Esophagus squamous epithelium (tissue), 5 donors: ENCODE data around the gene FAM131C. TPM values are rescaled to one million over a fixed set of nuclear protein-coding genes. Genes with fewer than 3 reads are reported as not detected.

Experiments used
- DNase-seq: peaks from one replicate; lab custom pipeline; 2025; lab: John Stamatoyannopoulos, UW
- H3K27ac ChIP-seq, 4 donors: fragments of 200-600 bp; sonication (generic); one replicate each; pipeline ENCODE4 v1.5.1; 2016 to 2019; ENCODE audit warnings: mild to moderate bottlenecking in 1 of 4
- H3K27me3 ChIP-seq, 4 donors: fragments of 200-600 bp; sonication (generic); 1 replicate in 3 of 4; 2 replicates in 1 of 4; pipeline versions ENCODE4 v1.5.1 to v1.6.0; 2017 to 2021; ENCODE audit warnings: antibody characterized with exemption in 1 of 4
- H3K36me3 ChIP-seq, 3 donors: fragments of 200-600 bp; sonication (generic); one replicate each; pipeline ENCODE4 v1.5.1; 2016 to 2019
- H3K4me1 ChIP-seq, 3 donors: fragments of 200-600 bp; sonication (generic); one replicate each; pipeline ENCODE4 v1.5.1; 2017 to 2019
- H3K4me3 ChIP-seq, 4 donors: fragments of 200-600 bp; sonication (generic); 1 replicate in 3 of 4; 2 replicates in 1 of 4; pipeline ENCODE4 v1.5.1; 2016 to 2019; ENCODE audit warnings: mild to moderate bottlenecking in 2 of 4, moderate library complexity in 1 of 4
- H3K9me3 ChIP-seq, 3 donors: fragments of 200-600 bp; sonication (generic); one replicate each; pipeline ENCODE4 v1.5.1; 2016 to 2019
- POLR2A ChIP-seq, 4 donors: fragments of 450-650 bp; IDR thresholded peaks; one replicate each; pipeline ENCODE4 v1.6.1; 2017; ENCODE audit warnings: antibody characterized with exemption in 4 of 4, mild to moderate bottlenecking in 4 of 4, moderate library complexity in 3 of 4
- WGBS, 2 donors: methylation state at CpG; one replicate each; pipeline ENCODE4 v1.1.5; 2018; 5-methylcytosine and 5-hydroxymethylcytosine counted together
- intact Hi-C: fragments of 100-400 bp; cut with DNase I; formaldehyde crosslinking; loops from one replicate; pipeline ENCODE4 v1.15.0; 2022
- total RNA-seq, 4 donors: library from RNA; depleted of rRNA; stranded (reverse); fragments of >200 nt; gene quantifications; one replicate each; pipeline ENCODE4 v1.1.0, GENCODE V29; 2016
- TF ChIP-seq, protein P1 (sequence below), 6 experiments: fragments of 450-650 bp in 4 of 6; fragments of 200-600 bp in 2 of 6; sonication (generic) in 2 of 6; IDR thresholded peaks; one replicate each; pipeline ENCODE4 v1.5.1; 2016 to 2019; ENCODE audit warnings: antibody characterized with exemption in 6 of 6, mild to moderate bottlenecking in 4 of 6, moderate library complexity in 4 of 6
- donor health status: DM: yes; HTN: yes; CAD: no.

Gene FAM131C
- total RNA-seq, 4 donors from 2014 or later = 1.6 to 4.5 TPM; not detected in 2

DNA sequence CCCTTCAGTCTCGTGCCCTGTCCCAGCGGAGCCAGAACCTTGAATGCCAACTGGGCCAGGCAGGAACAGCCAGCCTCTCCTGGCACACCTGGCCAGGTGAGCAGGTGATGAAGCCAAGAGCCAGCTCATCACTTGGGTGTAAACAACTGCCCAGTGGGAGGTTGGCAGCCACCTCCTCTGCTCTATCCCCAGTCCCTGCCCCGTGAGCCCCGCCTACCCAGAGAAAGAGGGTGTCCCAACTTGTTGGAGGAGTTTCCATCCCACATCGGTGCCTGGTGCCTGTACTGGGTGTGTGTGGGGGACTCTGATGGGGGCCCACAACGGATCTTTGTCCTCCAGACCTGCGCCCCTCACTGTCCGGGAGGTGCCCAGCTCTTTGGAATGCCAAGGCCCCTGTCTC lies 17.8 kb upstream of the FAM131C start:
- Histone ChIP-seq H3K36me3 (no peaks in the 10 kb centered on the region), H3K4me3 (no peak overlapping the region), H3K27ac (peak overlapping the region; percentile 22 to 76 (median 50)), H3K4me1 (peaks cover 33 to 58% (median 36%) of the 10 kb centered on the region in 3 donors), H3K27me3 (peaks cover 0 to 8% (median 0%) of the 10 kb centered on the region in 4 donors), H3K9me3 (no peaks in the 10 kb centered on the region)
- DNase-seq = no peak
- TF ChIP-seq, protein P1, sequence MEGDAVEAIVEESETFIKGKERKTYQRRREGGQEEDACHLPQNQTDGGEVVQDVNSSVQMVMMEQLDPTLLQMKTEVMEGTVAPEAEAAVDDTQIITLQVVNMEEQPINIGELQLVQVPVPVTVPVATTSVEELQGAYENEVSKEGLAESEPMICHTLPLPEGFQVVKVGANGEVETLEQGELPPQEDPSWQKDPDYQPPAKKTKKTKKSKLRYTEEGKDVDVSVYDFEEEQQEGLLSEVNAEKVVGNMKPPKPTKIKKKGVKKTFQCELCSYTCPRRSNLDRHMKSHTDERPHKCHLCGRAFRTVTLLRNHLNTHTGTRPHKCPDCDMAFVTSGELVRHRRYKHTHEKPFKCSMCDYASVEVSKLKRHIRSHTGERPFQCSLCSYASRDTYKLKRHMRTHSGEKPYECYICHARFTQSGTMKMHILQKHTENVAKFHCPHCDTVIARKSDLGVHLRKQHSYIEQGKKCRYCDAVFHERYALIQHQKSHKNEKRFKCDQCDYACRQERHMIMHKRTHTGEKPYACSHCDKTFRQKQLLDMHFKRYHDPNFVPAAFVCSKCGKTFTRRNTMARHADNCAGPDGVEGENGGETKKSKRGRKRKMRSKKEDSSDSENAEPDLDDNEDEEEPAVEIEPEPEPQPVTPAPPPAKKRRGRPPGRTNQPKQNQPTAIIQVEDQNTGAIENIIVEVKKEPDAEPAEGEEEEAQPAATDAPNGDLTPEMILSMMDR (IDR thresholded peaks at IDR 0.05) = no peak
- peak in 1 of 4 donors; percentile 33 for TF ChIP-seq POLR2A (IDR thresholded peaks at IDR 0.05)
- intact Hi-C loops = no loop called here
- 30% methylated on average over 2 of the region's 8 CpGs; no CpG with 5 or more reads in 1 of the 2 donors for WGBS, 2 donors

DNA sequence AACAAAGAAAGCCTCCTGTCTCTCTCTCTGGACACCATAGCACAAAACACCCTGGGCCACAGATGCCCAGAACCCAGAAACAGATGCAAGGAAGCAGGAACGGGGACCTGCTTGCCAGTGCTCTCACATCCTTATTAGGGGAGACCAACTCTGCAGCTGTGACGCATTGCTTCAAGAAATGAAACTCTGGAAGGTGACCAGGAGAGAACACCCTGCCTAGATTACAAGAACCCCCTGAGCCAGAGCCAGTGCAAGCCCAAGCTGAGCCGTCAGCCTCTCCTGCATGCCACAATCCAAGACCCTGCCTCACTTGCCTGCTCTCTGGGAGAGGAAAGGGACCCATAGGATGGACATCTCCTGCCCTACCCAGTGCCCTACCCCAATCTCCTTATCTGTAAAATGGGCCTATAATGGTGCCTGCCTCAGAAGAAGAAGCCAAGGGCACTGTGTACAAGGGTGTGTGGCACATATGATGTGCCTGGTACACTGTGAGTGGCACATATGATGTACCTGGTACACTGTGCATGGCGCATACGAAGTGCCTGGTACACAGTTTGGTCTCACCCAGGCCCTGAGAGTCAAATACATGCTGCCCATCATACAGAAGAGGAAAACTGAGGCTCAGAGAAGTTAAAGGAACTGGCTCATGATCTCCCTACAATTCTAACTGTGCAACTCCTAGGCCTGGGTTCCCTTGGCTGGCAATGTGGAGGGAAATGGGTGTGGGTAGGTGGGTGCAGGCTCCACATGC lies 16.8 kb upstream of the FAM131C start:
- intact Hi-C loops = no loop called here
- peaks cover 0 to under 1% (median 0%) of the 10 kb centered on the region in 4 donors for H3K27me3 ChIP-seq
- H3K9me3 ChIP-seq = no peaks in the 10 kb centered on the region
- DNase-seq = no peak
- H3K4me1 ChIP-seq = peaks cover 33 to 58% (median 36%) of the 10 kb centered on the region in 3 donors
- H3K4me3 ChIP-seq = no peak overlapping the region
- 75 to 83% methylated on average over 2 to 5 of the region's 5 CpGs for WGBS, 2 donors
- TF ChIP-seq, protein P1 (IDR thresholded peaks at IDR 0.05) = no peak
- no peak for TF ChIP-seq POLR2A (IDR thresholded peaks at IDR 0.05)
- no peaks in the 10 kb centered on the region for H3K36me3 ChIP-seq
- peak overlapping the region in 2 of 4 donors; percentile 73 to 76 for H3K27ac ChIP-seq

DNA sequence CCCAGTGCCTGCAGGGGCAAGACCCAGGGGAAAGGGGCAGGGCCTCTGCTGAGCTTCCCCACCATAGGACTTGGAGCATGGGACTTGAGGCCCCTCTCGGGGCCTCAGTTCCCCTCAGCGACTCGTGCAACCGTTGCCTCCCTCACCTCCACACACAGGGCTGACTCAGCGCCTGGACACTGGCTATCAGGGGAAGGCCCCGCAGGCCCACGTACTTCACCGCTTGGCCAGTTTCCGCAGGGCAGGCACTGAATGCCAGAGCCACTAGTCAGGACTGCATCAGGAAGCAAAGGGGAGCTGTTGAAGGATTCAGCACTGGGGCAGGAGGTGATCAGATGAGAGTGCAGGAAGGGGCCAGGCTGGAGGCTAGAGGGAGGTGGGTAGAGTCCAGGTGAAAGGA lies 15.5 kb upstream of the FAM131C start:
- peaks cover 33 to 58% (median 36%) of the 10 kb centered on the region in 3 donors for H3K4me1 ChIP-seq
- WGBS, 2 donors = no CpG with 5 or more reads among the region's 9 CpGs
- no peak for TF ChIP-seq POLR2A (IDR thresholded peaks at IDR 0.05)
- TF ChIP-seq, protein P1 (IDR thresholded peaks at IDR 0.05) = no peak
- H3K4me3 ChIP-seq = no peak overlapping the region
- peak overlapping the region; percentile 62 to 76 (median 68) for H3K27ac ChIP-seq
- H3K27me3 ChIP-seq = no peaks in the 10 kb centered on the region
- no peaks in the 10 kb centered on the region for H3K9me3 ChIP-seq
- DNase-seq = no peak
- intact Hi-C loops = no loop called here
- H3K36me3 ChIP-seq = no peaks in the 10 kb centered on the region

DNA sequence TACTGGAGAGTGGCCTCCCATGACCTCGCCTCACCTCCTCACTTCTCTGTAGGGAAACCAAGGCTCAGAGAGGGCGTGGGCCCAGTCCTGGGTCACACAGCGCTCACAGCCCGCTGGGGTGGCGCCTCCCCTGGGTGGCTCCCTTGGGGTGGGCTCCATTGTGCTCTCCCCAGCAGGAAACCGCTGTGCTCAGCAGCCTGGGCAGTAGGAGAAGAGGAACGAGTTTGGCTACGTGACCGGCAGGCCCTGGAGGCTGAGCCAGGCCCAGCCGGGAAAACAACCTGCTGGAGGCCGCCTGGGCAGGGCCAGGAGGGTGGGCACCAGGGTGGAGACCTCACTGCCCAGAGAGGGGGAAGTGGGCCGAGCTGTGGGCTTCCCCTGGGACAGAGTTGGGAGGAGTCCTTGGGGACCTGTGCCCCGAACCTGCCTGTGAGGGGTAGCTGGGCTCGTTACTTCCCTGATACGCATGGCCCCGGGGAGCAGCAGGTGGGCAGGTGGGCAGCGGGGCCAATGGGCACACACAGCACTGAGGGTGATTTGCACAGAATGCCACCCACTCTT lies 15.0 kb upstream of the FAM131C start:
- DNase-seq = no peak
- intact Hi-C loops = no loop called here
- H3K4me1 ChIP-seq = peaks cover 33 to 63% (median 39%) of the 10 kb centered on the region in 3 donors
- H3K27me3 ChIP-seq = no peaks in the 10 kb centered on the region
- no peak overlapping the region for H3K4me3 ChIP-seq
- no peak for TF ChIP-seq POLR2A (IDR thresholded peaks at IDR 0.05)
- TF ChIP-seq, protein P1 (IDR thresholded peaks at IDR 0.05) = no peak
- H3K27ac ChIP-seq = peak overlapping the region; percentile 62 to 76 (median 68)
- 100% methylated on average over 1 of the region's 17 CpGs; no CpG with 5 or more reads in 1 of the 2 donors for WGBS, 2 donors
- no peaks in the 10 kb centered on the region for H3K9me3 ChIP-seq
- no peaks in the 10 kb centered on the region for H3K36me3 ChIP-seq

DNA sequence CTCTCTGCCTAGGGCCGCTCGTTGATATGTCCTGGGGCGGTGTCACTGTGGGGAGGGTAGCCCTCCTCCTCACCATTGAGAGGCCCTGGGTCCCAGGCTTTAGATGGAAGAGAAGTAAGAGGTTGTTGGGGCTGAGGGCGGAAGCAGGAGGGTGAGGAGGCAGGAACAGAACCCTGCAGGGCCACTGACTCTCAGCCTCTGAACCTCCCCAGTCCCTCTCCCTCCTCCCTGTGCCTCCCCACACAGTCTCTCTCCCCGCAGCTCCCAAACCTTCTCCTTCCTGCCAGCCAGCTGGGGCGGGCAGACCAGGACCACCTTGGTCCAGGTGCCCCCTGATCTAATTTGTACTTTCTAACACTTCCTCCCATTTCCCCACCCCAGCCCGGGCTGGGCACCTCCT lies 14.3 kb upstream of the FAM131C start:
- 51 to 79% methylated on average over 3 to 6 of the region's 7 CpGs for WGBS, 2 donors
- TF ChIP-seq, protein P1 (IDR thresholded peaks at IDR 0.05) = no peak
- no peak for TF ChIP-seq POLR2A (IDR thresholded peaks at IDR 0.05)
- H3K36me3 ChIP-seq = no peaks in the 10 kb centered on the region
- H3K4me3 ChIP-seq = no peak overlapping the region
- peaks cover 33 to 67% (median 43%) of the 10 kb centered on the region in 3 donors for H3K4me1 ChIP-seq
- intact Hi-C loops = no loop called here
- no peaks in the 10 kb centered on the region for H3K9me3 ChIP-seq
- H3K27ac ChIP-seq = peak overlapping the region; percentile 62 to 76 (median 68)
- no peak for DNase-seq
- H3K27me3 ChIP-seq = no peaks in the 10 kb centered on the region
